Heart left ventricle (tissue), 13 donors: ENCODE data around the gene GABBR2.

Experiments
- CTCF ChIP-seq, 12 donors: fragments of 200-600 bp; sonication (generic) in 4 of 12; IDR thresholded peaks; one replicate each; pipeline versions ENCODE4 v1.5.0 to v1.8.0; 2018 to 2022; ENCODE audit warnings: antibody characterized with exemption in 12 of 12, mild to moderate bottlenecking in 5 of 12
- POLR2A ChIP-seq, 2 donors: fragments of 450-650 bp; IDR thresholded peaks; one replicate each; pipeline ENCODE4 v1.6.1; 2017; ENCODE audit warnings: antibody characterized with exemption in 2 of 2, mild to moderate bottlenecking in 2 of 2, moderate library complexity in 2 of 2
- donor health status: ischemic (EF 13 %, LVEDD 7.1; RV severe dilation, severe dysfunction).
- donor health status: DM: no; HTN: yes; CAD: no.
- donor health status: DM: no; HTN: no; CAD: no.
- donor health status: ischemic (EF 25% LVEDD 6.9; RV normal size, moderate dysfunction).
- donor health status: ischemic (EF 25% LVEDD 5.7; RV mildly dilated, moderate dysfunction).
- donor health status: ischemic (EF 35%, LVEDD 5.7; RV mildly dilated, moderate dysfunction).
- donor health status: nonischemic (EF 11% LVEDD 7.7; RV severe dilation, severe dysfunction).
- donor health status: DM: yes; HTN: yes; CAD: no.
- donor health status: PGD.
- donor health status: ischemic (EF 29% LVEDD 5.4; RV normal size, mild dysfunction).
- donor health status: nonischemic (EF 23%, LVEDD 6.1; RV moderate dilation, normal function).

- TF ChIP-seq POLR2A (IDR thresholded peaks at IDR 0.05) (no peak), CTCF (IDR thresholded peaks at IDR 0.05) (no peak)
Measured at GRCh38 chr9:98302938-98303632, 405.6 kb downstream of the GABBR2 start.
